ENCODE measurements around the gene EEFSEC. TPM values are rescaled to one million over a fixed set of nuclear protein-coding genes. Genes with fewer than 3 reads are reported as not detected.

Gene EEFSEC
- total RNA-seq, 1 donor from 2014 or later, result 7.1 TPM

GRCh38 chr3:128327606-128328031 lies 174.3 kb downstream of the EEFSEC start:
- Mint-ChIP-seq H3K36me3 (ENCODE audit: low read depth, unreplicated experiment) (no peaks in the 10 kb centered on the region), H3K9me3 (ENCODE audit: unreplicated experiment) (no peaks in the 10 kb centered on the region), H3K4me3 (ENCODE audit: unreplicated experiment) (no peak overlapping the region), H3K27me3 (ENCODE audit: unreplicated experiment) (peaks cover 3% of the 10 kb centered on the region), H3K4me1 (ENCODE audit: unreplicated experiment) (no peaks in the 10 kb centered on the region), H3K27ac (ENCODE audit: unreplicated experiment) (no peak overlapping the region)
- no peak for DNase-seq (ENCODE audit: low spot score)
- TF ChIP-seq, protein P1, sequence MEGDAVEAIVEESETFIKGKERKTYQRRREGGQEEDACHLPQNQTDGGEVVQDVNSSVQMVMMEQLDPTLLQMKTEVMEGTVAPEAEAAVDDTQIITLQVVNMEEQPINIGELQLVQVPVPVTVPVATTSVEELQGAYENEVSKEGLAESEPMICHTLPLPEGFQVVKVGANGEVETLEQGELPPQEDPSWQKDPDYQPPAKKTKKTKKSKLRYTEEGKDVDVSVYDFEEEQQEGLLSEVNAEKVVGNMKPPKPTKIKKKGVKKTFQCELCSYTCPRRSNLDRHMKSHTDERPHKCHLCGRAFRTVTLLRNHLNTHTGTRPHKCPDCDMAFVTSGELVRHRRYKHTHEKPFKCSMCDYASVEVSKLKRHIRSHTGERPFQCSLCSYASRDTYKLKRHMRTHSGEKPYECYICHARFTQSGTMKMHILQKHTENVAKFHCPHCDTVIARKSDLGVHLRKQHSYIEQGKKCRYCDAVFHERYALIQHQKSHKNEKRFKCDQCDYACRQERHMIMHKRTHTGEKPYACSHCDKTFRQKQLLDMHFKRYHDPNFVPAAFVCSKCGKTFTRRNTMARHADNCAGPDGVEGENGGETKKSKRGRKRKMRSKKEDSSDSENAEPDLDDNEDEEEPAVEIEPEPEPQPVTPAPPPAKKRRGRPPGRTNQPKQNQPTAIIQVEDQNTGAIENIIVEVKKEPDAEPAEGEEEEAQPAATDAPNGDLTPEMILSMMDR (IDR thresholded peaks at IDR 0.05; ENCODE audit: unreplicated experiment), result no peak

DNA sequence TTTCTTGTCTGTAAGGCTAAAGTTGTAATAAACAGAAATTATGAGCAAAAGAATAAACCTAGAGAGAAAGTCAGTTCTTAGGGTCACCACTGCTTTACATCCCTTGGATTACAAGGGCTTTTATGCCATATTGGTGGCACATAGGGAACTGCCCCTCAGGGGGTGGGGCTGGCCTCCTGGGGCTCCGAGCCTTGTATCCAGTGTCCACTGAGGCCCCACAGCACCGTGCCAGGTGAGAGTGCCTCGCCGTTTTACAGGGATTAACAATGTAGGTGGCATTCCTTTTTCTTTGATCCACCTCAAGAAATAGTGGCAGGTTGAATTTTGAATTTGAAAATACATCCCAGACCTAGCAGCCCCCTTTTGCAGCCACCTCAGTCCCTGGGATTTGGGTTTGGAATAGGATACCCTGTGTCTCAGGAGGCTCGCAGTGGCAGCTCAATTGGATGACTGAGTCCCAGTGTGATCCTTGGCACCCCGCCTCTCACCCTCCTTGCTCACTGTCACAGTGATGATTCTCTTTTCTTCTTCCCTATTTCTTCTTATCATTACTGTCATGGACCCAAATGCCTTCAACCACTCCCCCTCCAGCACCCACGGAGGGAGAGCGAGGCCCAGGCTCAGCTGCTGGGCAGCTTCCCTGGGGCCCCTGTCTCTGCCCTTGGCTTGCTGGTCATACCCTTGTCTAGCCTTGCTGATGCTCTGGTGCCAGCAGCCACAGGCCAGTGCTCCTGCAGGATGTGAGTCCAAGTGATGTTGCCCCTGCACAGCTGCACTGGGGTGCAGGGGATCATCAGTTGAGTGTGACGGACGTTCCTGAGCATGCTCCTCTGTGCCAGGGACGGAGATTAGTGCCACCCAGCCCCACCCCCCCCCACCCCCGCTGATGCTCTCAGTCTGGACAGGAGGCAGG lies 175.5 kb downstream of the EEFSEC start:
- no peak for DNase-seq (ENCODE audit: low spot score)
- no peaks in the 10 kb centered on the region for H3K9me3 Mint-ChIP-seq (ENCODE audit: unreplicated experiment)

DNA sequence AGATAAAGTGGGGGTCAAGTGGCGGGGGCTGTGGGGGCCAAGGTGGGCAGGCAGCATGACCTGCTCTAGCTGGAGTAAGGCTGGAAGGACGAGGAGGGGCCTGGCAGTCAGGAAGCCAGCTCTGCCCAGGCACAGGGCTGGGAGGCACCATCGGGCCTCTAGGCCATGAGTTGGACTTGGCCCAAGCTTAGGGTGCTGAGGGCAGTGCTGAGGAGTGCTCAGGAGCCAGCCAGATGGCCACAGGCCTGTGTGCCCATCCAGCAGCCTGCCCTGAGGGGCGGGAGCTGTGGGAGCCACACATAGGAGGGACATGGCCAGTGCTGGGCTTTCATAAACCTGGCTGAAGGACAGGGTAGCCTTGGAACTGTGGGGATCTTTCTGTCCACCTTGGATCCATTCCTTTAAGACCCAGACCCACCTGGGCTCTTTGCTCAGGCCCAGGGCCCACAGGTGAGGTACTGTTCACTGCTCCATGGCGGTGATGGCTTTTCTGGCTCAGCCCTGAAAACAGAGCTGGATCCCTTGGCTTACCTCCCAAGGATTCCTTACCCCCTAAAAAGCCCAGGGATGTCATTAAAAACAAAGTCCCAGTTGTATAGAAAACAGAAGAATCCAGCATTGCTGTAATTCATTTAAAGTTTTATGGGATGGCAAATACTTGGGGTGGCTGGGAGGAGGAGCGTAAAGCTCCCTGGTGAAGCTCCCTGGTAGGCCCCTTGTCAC lies 176.4 kb downstream of the EEFSEC start:
- Mint-ChIP-seq H3K27ac (ENCODE audit: unreplicated experiment) (no peak overlapping the region), H3K4me1 (ENCODE audit: unreplicated experiment) (peaks cover 5% of the 10 kb centered on the region), H3K4me3 (ENCODE audit: unreplicated experiment) (no peak overlapping the region), H3K36me3 (ENCODE audit: low read depth, unreplicated experiment) (no peaks in the 10 kb centered on the region), H3K9me3 (ENCODE audit: unreplicated experiment) (no peaks in the 10 kb centered on the region), H3K27me3 (ENCODE audit: unreplicated experiment) (peaks cover 3% of the 10 kb centered on the region)
- DNase-seq (ENCODE audit: low spot score), result no peak
- TF ChIP-seq, protein P1 (IDR thresholded peaks at IDR 0.05; ENCODE audit: unreplicated experiment), result no peak

More for the DNA sequence above, 175.5 kb downstream of the EEFSEC start:
- TF ChIP-seq, protein P1 (IDR thresholded peaks at IDR 0.05; ENCODE audit: unreplicated experiment), result no peak
- no peak overlapping the region for H3K27ac Mint-ChIP-seq (ENCODE audit: unreplicated experiment)
- H3K36me3 Mint-ChIP-seq (ENCODE audit: low read depth, unreplicated experiment), result no peaks in the 10 kb centered on the region
- no peak overlapping the region for H3K4me3 Mint-ChIP-seq (ENCODE audit: unreplicated experiment)
- H3K27me3 Mint-ChIP-seq (ENCODE audit: unreplicated experiment), result peaks cover 3% of the 10 kb centered on the region
- peaks cover 4% of the 10 kb centered on the region for H3K4me1 Mint-ChIP-seq (ENCODE audit: unreplicated experiment)

DNA sequence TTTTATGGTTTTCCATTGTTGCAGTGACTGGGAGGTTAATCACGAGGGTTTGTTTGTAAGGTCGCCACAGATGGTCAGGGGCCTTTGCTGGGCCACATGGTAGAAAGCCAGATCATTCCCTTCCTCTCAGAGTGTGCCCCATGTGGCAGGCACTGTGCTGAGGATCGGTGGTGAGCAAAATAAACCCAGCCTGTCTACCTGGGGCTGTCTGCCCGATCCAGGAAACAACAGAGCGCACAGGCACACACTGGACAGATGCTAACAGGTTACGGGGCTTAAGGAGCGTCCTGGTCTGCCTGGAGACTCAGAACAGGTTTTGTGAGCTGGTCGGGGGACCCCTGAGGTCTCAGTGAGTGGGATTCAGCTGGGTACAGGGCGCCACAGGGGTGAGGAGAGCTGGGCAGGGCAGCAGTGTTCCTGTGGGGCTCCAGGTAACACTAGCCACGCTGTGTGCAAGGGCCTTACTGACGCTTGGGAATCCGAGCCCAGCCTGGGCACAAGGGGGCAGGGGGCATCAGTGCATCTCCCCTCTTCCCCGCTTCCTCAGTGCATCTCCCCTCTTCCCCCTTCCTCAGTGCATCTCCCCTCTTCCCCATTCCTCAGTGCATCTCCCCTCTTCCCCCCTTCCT lies 177.0 kb downstream of the EEFSEC start:
- Mint-ChIP-seq H3K36me3 (ENCODE audit: low read depth, unreplicated experiment) (no peaks in the 10 kb centered on the region), H3K9me3 (ENCODE audit: unreplicated experiment) (no peaks in the 10 kb centered on the region), H3K4me1 (ENCODE audit: unreplicated experiment) (peaks cover 8% of the 10 kb centered on the region), H3K27ac (ENCODE audit: unreplicated experiment) (no peak overlapping the region), H3K27me3 (ENCODE audit: unreplicated experiment) (peaks cover 8% of the 10 kb centered on the region), H3K4me3 (ENCODE audit: unreplicated experiment) (no peak overlapping the region)
- TF ChIP-seq, protein P1 (IDR thresholded peaks at IDR 0.05; ENCODE audit: unreplicated experiment), result no peak
- DNase-seq (ENCODE audit: low spot score), result no peak
